Neural cell (in vitro differentiated cells): ENCODE results near the gene CFAP20DC. TPM values are rescaled to one million over a fixed set of nuclear protein-coding genes. Genes with fewer than 3 reads are reported as not detected.

ENCODE experiments used
- H2AFZ ChIP-seq: fragments of 200-600, 300-800 bp; sonication (generic), shearing (Covaris generic); 2 replicates; pipeline ENCODE4 v1.6.0; 2014; ENCODE audit warnings: low read depth, mild to moderate bottlenecking, antibody characterized with exemption, low read length, moderate library complexity
- H3F3A ChIP-seq: fragments of 200-600 bp; shearing (Covaris generic); 2 replicates; pipeline ENCODE4 v1.6.1; 2016; ENCODE audit warnings: mild to moderate bottlenecking, moderate library complexity, mixed read lengths, antibody characterized with exemption, low read length; ENCODE audit not compliant: insufficient read depth, poor library complexity, severe bottlenecking
- H3K27ac ChIP-seq: fragments of 200-600, 300-800 bp; sonication (generic), shearing (Covaris generic); 2 replicates; pipeline ENCODE4 v1.5.1; 2014; ENCODE audit warnings: mild to moderate bottlenecking, low read length, moderate library complexity
- H3K27me3 ChIP-seq: fragments of 300-800, 200-600 bp; sonication (generic), shearing (Covaris generic); 2 replicates; pipeline ENCODE4 v1.6.0; 2014; ENCODE audit warnings: mild to moderate bottlenecking, low read depth, low read length, moderate library complexity; ENCODE audit not compliant: insufficient read depth
- H3K36me3 ChIP-seq: fragments of 300-800, 200-600 bp; sonication (generic), shearing (Covaris generic); 2 replicates; pipeline ENCODE4 v1.5.1; 2014; ENCODE audit warnings: mild to moderate bottlenecking, antibody characterized with exemption, low read length, moderate library complexity; ENCODE audit not compliant: insufficient read depth
- H3K4me2 ChIP-seq: fragments of 300-800, 200-600 bp; sonication (generic), shearing (Covaris generic); 2 replicates; pipeline ENCODE4 v1.6.0; 2014; ENCODE audit warnings: mild to moderate bottlenecking, low read length
- H3K4me3 ChIP-seq: fragments of 300-800, 200-600 bp; sonication (generic), shearing (Covaris generic); 2 replicates; pipeline ENCODE4 v1.5.1; 2014; ENCODE audit warnings: mild to moderate bottlenecking, low read length, moderate library complexity
- H3K79me2 ChIP-seq: fragments of 200-600 bp; shearing (Covaris generic); replicated peaks from 2 replicates; pipeline ENCODE4 v1.6.0; 2014; ENCODE audit warnings: mild to moderate bottlenecking, low read length, moderate library complexity; ENCODE audit not compliant: insufficient read depth
- H3K9ac ChIP-seq: fragments of 300-800, 200-600 bp; sonication (generic), shearing (Covaris generic); 2 replicates; pipeline ENCODE4 v1.6.1; 2016; ENCODE audit warnings: mild to moderate bottlenecking, low read length, mixed read lengths
- H3K9me2 ChIP-seq: fragments of 200-600 bp; shearing (Covaris generic); 2 replicates; pipeline ENCODE4 v1.6.1; 2016; ENCODE audit warnings: mild to moderate bottlenecking, low read length, mixed read lengths; ENCODE audit not compliant: insufficient read depth
- H3K9me3 ChIP-seq: fragments of 200-600, 300-800 bp; sonication (generic), shearing (Covaris generic); 2 replicates; pipeline ENCODE4 v1.6.1; 2016; ENCODE audit warnings: mild to moderate bottlenecking, mixed run types, low read length, moderate library complexity, mixed read lengths
- H4K20me1 ChIP-seq: fragments of 200-600 bp; shearing (Covaris generic); 2 replicates; pipeline ENCODE4 v1.6.1; 2016; ENCODE audit warnings: mild to moderate bottlenecking, mixed run types; ENCODE audit not compliant: insufficient read depth
- EP300 ChIP-seq: fragments of 450-650 bp; conservative IDR thresholded peaks from 2 replicates; pipeline ENCODE4 v1.6.1; 2014; ENCODE audit warnings: antibody characterized with exemption, mild to moderate bottlenecking, moderate library complexity; ENCODE audit not compliant: poor library complexity, severe bottlenecking
- EZH2 ChIP-seq: fragments of 200-600, 300-800 bp; shearing (Covaris generic), sonication (generic); IDR thresholded peaks from 2 replicates; pipeline ENCODE4 v1.6.1; 2014; ENCODE audit warnings: antibody characterized with exemption, low read length, borderline replicate concordance, mild to moderate bottlenecking; ENCODE audit not compliant: insufficient read depth, poor library complexity, severe bottlenecking
- MXI1 ChIP-seq: fragments of 450-650 bp; conservative IDR thresholded peaks from 2 replicates; pipeline ENCODE4 v1.6.1; 2014; ENCODE audit warnings: antibody characterized with exemption, mild to moderate bottlenecking; ENCODE audit not compliant: poor library complexity, severe bottlenecking
- POLR2AphosphoS5 ChIP-seq: IDR thresholded peaks from 2 replicates; pipeline ENCODE4 v1.6.1; 2012
- RAD21 ChIP-seq: fragments of 450-650 bp; conservative IDR thresholded peaks from 2 replicates; pipeline ENCODE4 v1.6.1; 2014; ENCODE audit warnings: antibody characterized with exemption, mild to moderate bottlenecking, moderate library complexity
- SMC3 ChIP-seq: fragments of 450-650 bp; conservative IDR thresholded peaks from 2 replicates; pipeline ENCODE4 v1.6.1; 2014; ENCODE audit warnings: antibody characterized with exemption, mild to moderate bottlenecking, moderate library complexity; ENCODE audit not compliant: poor library complexity
- TAF1 ChIP-seq: IDR thresholded peaks from 2 replicates; pipeline ENCODE4 v1.6.1; 2012; ENCODE audit warnings: low read depth
- polyA plus RNA-seq: library from polyadenylated mRNA; depleted of rRNA; stranded (reverse); fragments of >200 nt; gene quantifications from 2 replicates; pipeline ENCODE4 v1.2.3, GENCODE V29; 2014
- TF ChIP-seq, protein P1 (sequence below): fragments of 450-650 bp; IDR thresholded peaks from 2 replicates; pipeline ENCODE4 v1.5.1; 2014; ENCODE audit warnings: antibody characterized with exemption, mild to moderate bottlenecking, moderate library complexity; ENCODE audit not compliant: poor library complexity, severe bottlenecking
- TF ChIP-seq, protein P2 (sequence below): IDR thresholded peaks from 2 replicates; pipeline ENCODE4 v1.6.1; 2012; ENCODE audit warnings: borderline replicate concordance

CFAP20DC gene
- polyA plus RNA-seq, 1 donor from 2014 or later = not detected

DNA sequence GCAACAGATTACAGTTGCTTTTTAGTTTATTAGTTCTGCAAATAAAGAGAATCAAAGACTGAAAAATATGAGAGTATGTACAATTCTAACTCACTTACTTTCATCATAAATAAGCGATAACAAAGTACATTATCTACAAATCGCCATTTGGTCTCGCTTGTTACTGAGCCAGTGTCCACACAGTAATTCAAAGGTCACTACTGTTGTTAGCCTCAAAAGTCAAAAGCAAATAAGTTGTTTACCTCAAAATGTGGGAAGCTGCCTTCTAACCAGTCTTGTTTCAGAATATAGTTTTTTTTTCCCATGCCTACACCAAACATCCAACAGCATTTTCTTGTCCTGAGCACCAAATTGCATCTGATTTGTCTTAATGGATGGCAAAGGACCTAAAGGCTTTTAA lies 255.9 kb downstream of the CFAP20DC start:
- no peaks in the 10 kb centered on the region for H4K20me1 ChIP-seq

DNA sequence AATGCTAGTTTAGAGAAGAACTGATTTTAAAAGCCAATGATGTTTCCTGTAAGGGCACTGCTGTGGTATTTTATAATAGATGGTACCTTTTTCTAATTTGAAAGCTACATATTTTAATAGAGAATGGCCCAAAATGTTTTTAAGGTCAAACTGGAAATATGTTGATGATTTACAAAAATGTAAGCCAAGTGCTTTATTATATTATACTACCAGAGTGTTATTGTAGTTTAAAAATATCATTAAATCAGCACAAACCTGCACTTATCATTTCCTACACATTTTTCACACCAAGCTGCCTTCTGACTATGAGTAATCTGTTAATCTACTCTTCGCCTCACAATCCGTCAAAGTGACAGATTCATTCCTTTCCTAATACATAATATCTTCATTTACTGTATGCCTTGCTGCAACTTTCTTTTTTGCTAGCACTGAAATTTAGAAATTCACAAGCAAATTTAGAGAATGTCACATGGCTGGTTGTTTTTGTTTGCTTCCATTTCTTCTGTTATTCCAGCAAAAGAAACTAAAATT lies 256.8 kb downstream of the CFAP20DC start:
- H3K4me3 ChIP-seq = no peak overlapping the region
- H3K9me3 ChIP-seq = no peaks in the 10 kb centered on the region
- no peaks in the 10 kb centered on the region for H4K20me1 ChIP-seq
- H3K4me2 ChIP-seq = no peak overlapping the region
- no peaks in the 10 kb centered on the region for H3K36me3 ChIP-seq
- TF ChIP-seq SMC3 (no peak), RAD21 (no peak), EZH2 (no peak), EP300 (no peak), MXI1 (no peak), POLR2AphosphoS5 (no peak), TAF1 (no peak)
- TF ChIP-seq, protein P1, sequence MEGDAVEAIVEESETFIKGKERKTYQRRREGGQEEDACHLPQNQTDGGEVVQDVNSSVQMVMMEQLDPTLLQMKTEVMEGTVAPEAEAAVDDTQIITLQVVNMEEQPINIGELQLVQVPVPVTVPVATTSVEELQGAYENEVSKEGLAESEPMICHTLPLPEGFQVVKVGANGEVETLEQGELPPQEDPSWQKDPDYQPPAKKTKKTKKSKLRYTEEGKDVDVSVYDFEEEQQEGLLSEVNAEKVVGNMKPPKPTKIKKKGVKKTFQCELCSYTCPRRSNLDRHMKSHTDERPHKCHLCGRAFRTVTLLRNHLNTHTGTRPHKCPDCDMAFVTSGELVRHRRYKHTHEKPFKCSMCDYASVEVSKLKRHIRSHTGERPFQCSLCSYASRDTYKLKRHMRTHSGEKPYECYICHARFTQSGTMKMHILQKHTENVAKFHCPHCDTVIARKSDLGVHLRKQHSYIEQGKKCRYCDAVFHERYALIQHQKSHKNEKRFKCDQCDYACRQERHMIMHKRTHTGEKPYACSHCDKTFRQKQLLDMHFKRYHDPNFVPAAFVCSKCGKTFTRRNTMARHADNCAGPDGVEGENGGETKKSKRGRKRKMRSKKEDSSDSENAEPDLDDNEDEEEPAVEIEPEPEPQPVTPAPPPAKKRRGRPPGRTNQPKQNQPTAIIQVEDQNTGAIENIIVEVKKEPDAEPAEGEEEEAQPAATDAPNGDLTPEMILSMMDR = no peak
- TF ChIP-seq, protein P2, sequence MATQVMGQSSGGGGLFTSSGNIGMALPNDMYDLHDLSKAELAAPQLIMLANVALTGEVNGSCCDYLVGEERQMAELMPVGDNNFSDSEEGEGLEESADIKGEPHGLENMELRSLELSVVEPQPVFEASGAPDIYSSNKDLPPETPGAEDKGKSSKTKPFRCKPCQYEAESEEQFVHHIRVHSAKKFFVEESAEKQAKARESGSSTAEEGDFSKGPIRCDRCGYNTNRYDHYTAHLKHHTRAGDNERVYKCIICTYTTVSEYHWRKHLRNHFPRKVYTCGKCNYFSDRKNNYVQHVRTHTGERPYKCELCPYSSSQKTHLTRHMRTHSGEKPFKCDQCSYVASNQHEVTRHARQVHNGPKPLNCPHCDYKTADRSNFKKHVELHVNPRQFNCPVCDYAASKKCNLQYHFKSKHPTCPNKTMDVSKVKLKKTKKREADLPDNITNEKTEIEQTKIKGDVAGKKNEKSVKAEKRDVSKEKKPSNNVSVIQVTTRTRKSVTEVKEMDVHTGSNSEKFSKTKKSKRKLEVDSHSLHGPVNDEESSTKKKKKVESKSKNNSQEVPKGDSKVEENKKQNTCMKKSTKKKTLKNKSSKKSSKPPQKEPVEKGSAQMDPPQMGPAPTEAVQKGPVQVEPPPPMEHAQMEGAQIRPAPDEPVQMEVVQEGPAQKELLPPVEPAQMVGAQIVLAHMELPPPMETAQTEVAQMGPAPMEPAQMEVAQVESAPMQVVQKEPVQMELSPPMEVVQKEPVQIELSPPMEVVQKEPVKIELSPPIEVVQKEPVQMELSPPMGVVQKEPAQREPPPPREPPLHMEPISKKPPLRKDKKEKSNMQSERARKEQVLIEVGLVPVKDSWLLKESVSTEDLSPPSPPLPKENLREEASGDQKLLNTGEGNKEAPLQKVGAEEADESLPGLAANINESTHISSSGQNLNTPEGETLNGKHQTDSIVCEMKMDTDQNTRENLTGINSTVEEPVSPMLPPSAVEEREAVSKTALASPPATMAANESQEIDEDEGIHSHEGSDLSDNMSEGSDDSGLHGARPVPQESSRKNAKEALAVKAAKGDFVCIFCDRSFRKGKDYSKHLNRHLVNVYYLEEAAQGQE = no peak
- no peak overlapping the region for H3K9ac ChIP-seq
- no peak overlapping the region for H3K27ac ChIP-seq
- H3K27me3 ChIP-seq = no peaks in the 10 kb centered on the region
- H2AFZ ChIP-seq = no peak overlapping the region
- no peaks in the 10 kb centered on the region for H3F3A ChIP-seq
- H3K79me2 ChIP-seq = no peaks in the 10 kb centered on the region
- H3K9me2 ChIP-seq = no peaks in the 10 kb centered on the region

More for the DNA sequence above, 255.9 kb downstream of the CFAP20DC start:
- Histone ChIP-seq H3K4me3 (no peak overlapping the region), H3K27ac (no peak overlapping the region), H3F3A (no peaks in the 10 kb centered on the region), H3K9me3 (no peaks in the 10 kb centered on the region), H3K27me3 (no peaks in the 10 kb centered on the region), H3K4me2 (no peak overlapping the region), H3K9ac (no peak overlapping the region), H3K36me3 (no peaks in the 10 kb centered on the region), H2AFZ (no peak overlapping the region), H3K9me2 (no peaks in the 10 kb centered on the region), H3K79me2 (no peaks in the 10 kb centered on the region)
- no peak for TF ChIP-seq TAF1
- no peak for TF ChIP-seq RAD21
- TF ChIP-seq MXI1 = no peak
- no peak for TF ChIP-seq POLR2AphosphoS5
- no peak for TF ChIP-seq SMC3
- TF ChIP-seq, protein P1 = no peak
